GM23248 (cell line): ENCODE data around the gene SCGB1A1. TPM values are rescaled to one million over a fixed set of nuclear protein-coding genes. Genes with fewer than 3 reads are reported as not detected.

Experiments used
- DNase-seq: peaks from one replicate; pipeline ENCODE4 v3.0.0-alpha.2; 2015
- H2AFZ ChIP-seq: fragments of 200-600 bp; sonication (generic); 2 replicates; pipeline ENCODE4 v1.6.1; 2016; ENCODE audit warnings: antibody characterized with exemption
- H3F3A ChIP-seq: fragments of 200-600 bp; sonication (generic); 2 replicates; pipeline ENCODE4 v1.6.1; 2016; ENCODE audit warnings: mild to moderate bottlenecking, antibody characterized with exemption, mixed run types; ENCODE audit not compliant: insufficient read depth
- H3K27ac ChIP-seq: fragments of 200-600 bp; sonication (generic); 2 replicates; pipeline ENCODE4 v1.5.1; 2016; ENCODE audit warnings: mild to moderate bottlenecking
- H3K27me3 ChIP-seq: fragments of 200-600 bp; sonication (generic); replicated peaks from 2 replicates; pipeline ENCODE4 v1.6.1; 2016; ENCODE audit warnings: mild to moderate bottlenecking; ENCODE audit not compliant: insufficient read depth
- H3K36me3 ChIP-seq: fragments of 200-600 bp; sonication (generic); 2 replicates; pipeline ENCODE4 v1.6.1; 2016; ENCODE audit warnings: low read depth, mild to moderate bottlenecking
- H3K4me1 ChIP-seq: fragments of 200-600 bp; sonication (generic); 2 replicates; pipeline ENCODE4 v1.6.1; 2016; ENCODE audit warnings: mild to moderate bottlenecking; ENCODE audit not compliant: insufficient read depth
- H3K4me2 ChIP-seq: fragments of 200-600 bp; sonication (generic); one replicate; pipeline ENCODE4 v1.6.1; 2016; ENCODE audit warnings: mild to moderate bottlenecking; ENCODE audit not compliant: unreplicated experiment
- H3K4me3 ChIP-seq: fragments of 200-600 bp; sonication (generic); 2 replicates; pipeline ENCODE4 v1.5.1; 2016; ENCODE audit warnings: mild to moderate bottlenecking
- H3K79me2 ChIP-seq: fragments of 200-600 bp; sonication (generic); 2 replicates; pipeline ENCODE4 v1.6.1; 2016; ENCODE audit warnings: mild to moderate bottlenecking; ENCODE audit not compliant: insufficient read depth
- H3K9ac ChIP-seq: fragments of 200-600 bp; sonication (generic); 2 replicates; pipeline ENCODE4 v1.6.1; 2016; ENCODE audit warnings: mild to moderate bottlenecking
- H3K9me2 ChIP-seq: fragments of 200-600 bp; sonication (generic); 2 replicates; pipeline ENCODE4 v1.6.1; 2016; ENCODE audit warnings: mixed run types, mild to moderate bottlenecking, moderate library complexity; ENCODE audit not compliant: insufficient read depth
- H3K9me3 ChIP-seq: fragments of 200-600 bp; sonication (generic); one replicate; pipeline ENCODE4 v1.6.1; 2017; ENCODE audit warnings: low read depth
- H4K20me1 ChIP-seq: fragments of 200-600 bp; sonication (generic); 2 replicates; pipeline ENCODE4 v1.6.0; 2016; ENCODE audit not compliant: insufficient read depth
- EZH2 ChIP-seq: fragments of 200-600 bp; sonication (generic); IDR thresholded peaks from 2 replicates; pipeline ENCODE4 v1.6.1; 2018; ENCODE audit warnings: antibody characterized with exemption, mild to moderate bottlenecking; ENCODE audit not compliant: insufficient read depth, poor library complexity, severe bottlenecking
- EZH2phosphoT487 ChIP-seq: fragments of 200-600 bp; sonication (generic); IDR thresholded peaks from 2 replicates; pipeline ENCODE4 v1.6.1; 2018; ENCODE audit warnings: antibody characterized with exemption, moderate library complexity, mild to moderate bottlenecking, low read depth; ENCODE audit not compliant: insufficient read depth
- WGBS, 2 experiments: methylation state at CpG; one replicate each; pipeline ENCODE4 v1.1.6; 2015 to 2017; ENCODE audit warnings: low lambda C conversion rate in 2 of 2, low coverage in 1 of 2; ENCODE audit errors: missing lambda C conversion rate in 2 of 2; 5-methylcytosine and 5-hydroxymethylcytosine counted together
- in situ Hi-C: fragments of 300-500 bp; cut with MboI; formaldehyde crosslinking; loops from 2 replicates; pipeline ENCODE4 v1.15.0; 2020
- polyA plus RNA-seq: library from polyadenylated mRNA; unstranded; fragments of >200 nt; fragmentation: Nextera tagmentation; extraction: Ambion mirVana; gene quantifications from 2 replicates; pipeline ENCODE4 v1.2.1, GENCODE V29; 2016
- total RNA-seq: library from RNA; depleted of rRNA; stranded (reverse); fragments of >200 nt; shearing (Covaris generic); gene quantifications from 2 replicates; pipeline ENCODE4 v1.2.3, GENCODE V29; 2014

Gene SCGB1A1
- total and polyA plus RNA-seq, 2 experiments from 2014 or later: not detected

DNA sequence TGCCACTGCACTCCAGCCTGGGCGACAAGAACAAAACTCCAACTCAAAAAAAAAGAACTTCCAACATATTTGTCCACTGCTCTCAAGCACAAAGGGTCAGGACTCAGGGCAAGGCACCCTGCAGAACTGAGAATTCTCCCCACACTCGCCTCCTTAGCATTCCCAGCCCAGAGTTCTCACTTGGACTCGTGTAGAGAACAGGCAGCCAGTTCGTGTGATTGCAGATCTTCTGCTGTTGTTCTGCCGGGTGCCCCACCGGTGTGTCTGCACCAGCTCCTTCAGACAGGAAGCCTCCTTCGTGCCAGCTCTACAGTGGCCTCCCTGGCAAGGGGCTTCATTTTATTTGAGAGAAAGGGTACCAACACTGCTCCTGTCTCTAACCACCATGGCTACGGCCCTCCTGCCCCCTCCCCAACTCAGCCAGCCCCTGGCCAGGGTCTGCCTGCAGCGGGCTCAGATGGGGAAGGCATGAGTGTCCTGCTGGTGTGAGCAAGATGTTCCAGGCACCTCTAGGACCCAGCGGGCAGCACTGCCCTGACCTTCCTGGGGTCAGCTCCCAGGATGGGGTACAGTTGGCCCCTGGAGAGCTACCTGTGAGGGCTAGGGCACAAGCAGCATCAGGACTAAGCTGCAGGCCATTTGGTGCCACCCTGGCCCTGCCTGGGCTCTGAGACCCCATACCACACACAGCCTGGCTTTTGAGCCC lies 19.5 kb upstream of the SCGB1A1 start:
- WGBS, 2 experiments: 26 to 29% methylated on average over 10 of the region's 10 CpGs
- Histone ChIP-seq H3K27me3 (no peaks in the 10 kb centered on the region), H2AFZ (no peak overlapping the region), H3K36me3 (no peaks in the 10 kb centered on the region), H3K79me2 (no peaks in the 10 kb centered on the region), H3K4me2 (peak overlapping the region; percentile 0), H3F3A (peaks cover 16% of the 10 kb centered on the region), H3K4me1 (peaks cover 53% of the 10 kb centered on the region), H3K4me3 (no peak overlapping the region), H3K9me2 (no peaks in the 10 kb centered on the region), H3K27ac (peak overlapping the region; percentile 15), H4K20me1 (no peaks in the 10 kb centered on the region), H3K9ac (no peak overlapping the region), H3K9me3 (no peaks in the 10 kb centered on the region)
- DNase-seq: peak; percentile 46
- in situ Hi-C loops: loop anchor here (10.0 to 25.0 kb wide), 2 partner anchors 155 to 288 kb away; partner anchors contain the start of genes LRRN4CL and UBXN1
- no peak for TF ChIP-seq EZH2
- TF ChIP-seq EZH2phosphoT487: no peak

GRCh38 chr11:62399878-62400266 lies 19.0 kb upstream of the SCGB1A1 start:
- no peaks in the 10 kb centered on the region for H3K9me2 ChIP-seq
- H3K27ac ChIP-seq: peak overlapping the region; percentile 39; the same call in 1 of the 2 replicates
- peaks cover 53% of the 10 kb centered on the region for H3K4me1 ChIP-seq
- in situ Hi-C loops: loop anchor here (10.0 to 25.0 kb wide), 2 partner anchors 155 to 287 kb away; partner anchors contain the start of genes LRRN4CL and UBXN1
- no peak overlapping the region for H3K4me3 ChIP-seq
- no peak for TF ChIP-seq EZH2phosphoT487
- TF ChIP-seq EZH2: no peak
- no peak overlapping the region for H2AFZ ChIP-seq
- no peaks in the 10 kb centered on the region for H3K27me3 ChIP-seq
- no peaks in the 10 kb centered on the region for H3K36me3 ChIP-seq
- DNase-seq: no peak
- H3K79me2 ChIP-seq: no peaks in the 10 kb centered on the region
- H3K9ac ChIP-seq: peak overlapping the region; percentile 3; the same call in 1 of the 2 replicates
- peak overlapping the region; percentile 33 for H3K4me2 ChIP-seq
- no peaks in the 10 kb centered on the region for H4K20me1 ChIP-seq
- H3K9me3 ChIP-seq: no peaks in the 10 kb centered on the region
- WGBS, 2 experiments: 23 to 25% methylated on average over 7 of the region's 7 CpGs
- H3F3A ChIP-seq: peaks cover 16% of the 10 kb centered on the region

GRCh38 chr11:62400281-62400680 lies 18.6 kb upstream of the SCGB1A1 start:
- Histone ChIP-seq H3K4me1 (peaks cover 52% of the 10 kb centered on the region), H3K36me3 (no peaks in the 10 kb centered on the region), H3K9me2 (no peaks in the 10 kb centered on the region), H3K27me3 (no peaks in the 10 kb centered on the region), H3K4me3 (no peak overlapping the region), H3K4me2 (peak overlapping the region; percentile 33), H3K79me2 (no peaks in the 10 kb centered on the region), H2AFZ (no peak overlapping the region), H3F3A (peaks cover 16% of the 10 kb centered on the region), H3K9me3 (no peaks in the 10 kb centered on the region), H3K9ac (peak overlapping the region; percentile 11; the same call in 1 of the 2 replicates), H3K27ac (peak overlapping the region; percentile 39), H4K20me1 (no peaks in the 10 kb centered on the region)
- DNase-seq: peak; percentile 39
- TF ChIP-seq EZH2: no peak
- no peak for TF ChIP-seq EZH2phosphoT487
- 14 to 21% methylated on average over 6 of the region's 6 CpGs for WGBS, 2 experiments
- in situ Hi-C loops: no loop called here

- no peaks in the 10 kb centered on the region for H3K9me2 ChIP-seq
- 2 to 3% methylated on average over 7 to 9 of the region's 9 CpGs for WGBS, 2 experiments
- peak overlapping the region; percentile 51 for H3K9ac ChIP-seq
- H3K4me3 ChIP-seq: no peak overlapping the region
- peaks cover 16% of the 10 kb centered on the region for H3F3A ChIP-seq
- DNase-seq: peak; percentile 95
- H2AFZ ChIP-seq: peak overlapping the region; percentile 19; the same call in 1 of the 2 replicates
- peak overlapping the region; percentile 56 for H3K4me2 ChIP-seq
- H3K9me3 ChIP-seq: no peaks in the 10 kb centered on the region
- H3K27me3 ChIP-seq: no peaks in the 10 kb centered on the region
- H3K4me1 ChIP-seq: peaks cover 49% of the 10 kb centered on the region
- peak overlapping the region; percentile 55 for H3K27ac ChIP-seq
- H4K20me1 ChIP-seq: no peaks in the 10 kb centered on the region
- in situ Hi-C loops: no loop called here
- TF ChIP-seq EZH2phosphoT487 (no peak), EZH2 (no peak)
- H3K79me2 ChIP-seq: no peaks in the 10 kb centered on the region
- no peaks in the 10 kb centered on the region for H3K36me3 ChIP-seq
These were observed 18.1 kb upstream of the SCGB1A1 start for GRCh38 chr11:62400760-62401159.
